GM12878 (cell line): ENCODE measurements around the gene KCTD16. TPM values are rescaled to one million over a fixed set of nuclear protein-coding genes. Genes with fewer than 3 reads are reported as not detected.

ENCODE experiments used
- ATAC-seq: fragments of 200-7000 bp; cut with Tn5 transposase; 3 replicates; pipeline ENCODE4 v1.9.1; 2020; ENCODE audit warnings: mild to moderate bottlenecking, moderate library complexity
- BruUV-seq: library from RNA; stranded (reverse); fragments of 400-500 nt; replicated peaks from 2 replicates; lab custom pipeline; 2021; lab: Mats Ljungman, UMichigan
- CTCF ChIA-PET: fragments of 300-600 bp; sonication (Branson Sonifier 250); formaldehyde crosslinking; extraction: SDS; loops from one replicate; lab custom pipeline; 2021; ENCODE audit warnings: inconsistent platforms; lab: Yijun Ruan, JAX
- POLR2A ChIA-PET: fragments of 350-600 bp; formaldehyde crosslinking; extraction: SDS; loops from one replicate; lab custom pipeline; 2021; ENCODE audit warnings: inconsistent platforms; lab: Charles Lee
- RAD21 ChIA-PET: fragments of 300-600 bp; sonication (Branson Sonifier 250); formaldehyde crosslinking; loops from one replicate; lab custom pipeline; 2023; ENCODE audit warnings: antibody characterized with exemption; ENCODE audit not compliant: unreplicated experiment; lab: Charles Lee
- SMC1A ChIA-PET: fragments of 300-600 bp; sonication (Branson Sonifier 250); formaldehyde crosslinking; loops from one replicate; lab custom pipeline; 2023; ENCODE audit not compliant: unreplicated experiment, uncharacterized antibody; lab: Charles Lee
- DNase-seq: peaks from one replicate; pipeline ENCODE4 v3.0.0-alpha.2; 2011; ENCODE audit warnings: low read depth, low spot score
- FAIRE-seq: peaks from 3 replicates; lab custom pipeline; 2011; peaks lifted over from hg19 to GRCh38; lab: Jason Lieb, UNC
- H2AFZ ChIP-seq: 2 replicates; pipeline ENCODE4 v1.6.0; 2011; ENCODE audit warnings: low read depth, low read length, control low read depth; ENCODE audit not compliant: control insufficient read depth
- H3K27ac ChIP-seq: 2 replicates; pipeline ENCODE4 v1.5.1; 2011; ENCODE audit warnings: control low read depth; ENCODE audit not compliant: control insufficient read depth, insufficient read depth
- H3K27me3 ChIP-seq, 2 experiments: replicated peaks in 1 of 2; 2 replicates each; pipeline versions ENCODE4 v1.6.0 to v1.6.1; 2011; ENCODE audit warnings: low read length in 1 of 2; ENCODE audit not compliant: control insufficient read depth in 2 of 2, insufficient read depth in 2 of 2
- H3K36me3 ChIP-seq, 2 experiments: 2 replicates each; pipeline ENCODE4 v1.5.1; 2011; ENCODE audit warnings: low read length in 1 of 2; ENCODE audit not compliant: control insufficient read depth in 2 of 2, insufficient read depth in 2 of 2
- H3K4me1 ChIP-seq: 2 replicates; pipeline ENCODE4 v1.6.1; 2011; ENCODE audit warnings: mild to moderate bottlenecking, low read length, moderate library complexity, mixed read lengths; ENCODE audit not compliant: control insufficient read depth, insufficient read depth
- H3K4me2 ChIP-seq: 2 replicates; pipeline ENCODE4 v1.6.0; 2011; ENCODE audit warnings: control low read depth; ENCODE audit not compliant: control insufficient read depth, insufficient read depth
- H3K4me3 ChIP-seq: fragments of 200-600 bp; sonication (generic); 2 replicates; pipeline ENCODE4 v1.5.1; 2016
- H3K79me2 ChIP-seq: 2 replicates; pipeline ENCODE4 v1.6.0; 2011; ENCODE audit warnings: low read length; ENCODE audit not compliant: control insufficient read depth, insufficient read depth
- H3K9ac ChIP-seq: 2 replicates; pipeline ENCODE4 v1.8.0; 2011; ENCODE audit warnings: low read length, control low read depth, mixed read lengths; ENCODE audit not compliant: control insufficient read depth, insufficient read depth
- H3K9me3 ChIP-seq: replicated peaks from 3 replicates; pipeline ENCODE4 v1.5.1; 2011; ENCODE audit warnings: mild to moderate bottlenecking, low read length; ENCODE audit not compliant: control insufficient read depth, insufficient read depth
- H4K20me1 ChIP-seq: 2 replicates; pipeline ENCODE4 v1.6.0; 2011; ENCODE audit not compliant: control insufficient read depth, insufficient read depth
- BCL11A ChIP-seq: IDR thresholded peaks from 2 replicates; pipeline ENCODE4 v1.6.1; 2011; ENCODE audit warnings: low read depth, low read length
- CREB1 ChIP-seq: IDR thresholded peaks from 2 replicates; pipeline ENCODE4 v1.6.1; 2012; ENCODE audit warnings: low read depth, mild to moderate bottlenecking, inconsistent platforms
- DPF2 ChIP-seq: fragments of 450-650 bp; IDR thresholded peaks from 2 replicates; pipeline ENCODE4 v1.6.1; 2017; ENCODE audit warnings: mild to moderate bottlenecking
- FOXK2 ChIP-seq: fragments of 450-650 bp; IDR thresholded peaks from 2 replicates; pipeline ENCODE4 v1.6.1; 2017; ENCODE audit warnings: mild to moderate bottlenecking, moderate library complexity
- MTA3 ChIP-seq: IDR thresholded peaks from 2 replicates; pipeline ENCODE4 v1.6.1; 2012; ENCODE audit warnings: low read length, inconsistent platforms, borderline replicate concordance
- NFYB ChIP-seq: IDR thresholded peaks from 2 replicates; pipeline ENCODE4 v1.6.1; 2011; ENCODE audit warnings: low read depth, mild to moderate bottlenecking, low read length, improper control_type of control experiment, moderate library complexity; ENCODE audit not compliant: insufficient read depth
- NR2F1 ChIP-seq: fragments of 450-650 bp; conservative IDR thresholded peaks from 2 replicates; pipeline ENCODE4 v1.6.1; 2017; ENCODE audit warnings: mild to moderate bottlenecking
- REST ChIP-seq: IDR thresholded peaks from 2 replicates; pipeline ENCODE4 v1.6.1; 2012; ENCODE audit warnings: mild to moderate bottlenecking, low read depth, low read length
- SRF ChIP-seq, 2 experiments: IDR thresholded peaks; 2 replicates each; pipeline ENCODE4 v1.6.1; 2011; ENCODE audit warnings: low read depth in 2 of 2, low read length in 2 of 2, mild to moderate bottlenecking in 1 of 2, moderate library complexity in 1 of 2
- STAT1 ChIP-seq: fragments of 450-650 bp; conservative IDR thresholded peaks from 2 replicates; pipeline ENCODE4 v1.6.1; 2014; ENCODE audit warnings: antibody characterized with exemption, mild to moderate bottlenecking
- ZNF274 ChIP-seq: IDR thresholded peaks from one replicate; pipeline ENCODE4 v1.8.0; 2011; ENCODE audit not compliant: insufficient read length, insufficient read depth
- ZSCAN29 ChIP-seq: fragments of 450-650 bp; IDR thresholded peaks from 2 replicates; pipeline ENCODE4 v1.6.1; 2017; ENCODE audit warnings: mild to moderate bottlenecking, moderate library complexity
- whole genome bisulfite sequencing: methylation state at CpG from one replicate; pipeline ENCODE4 v1.1.6; 2016; ENCODE audit warnings: low lambda C conversion rate; ENCODE audit not compliant: insufficient replicate concordance, insufficient coverage; ENCODE audit errors: missing lambda C conversion rate; 5-methylcytosine and 5-hydroxymethylcytosine counted together
- in situ Hi-C: fragments of 300-500 bp; cut with MboI; formaldehyde crosslinking; loops from 9 replicates; pipeline ENCODE4 v1.14.3; 2018; ENCODE audit warnings: mixed read lengths
- intact Hi-C: fragments of 100-400 bp; cut with micrococcal nuclease; formaldehyde crosslinking; loops from one replicate; pipeline ENCODE4 v1.14.2; 2022; ENCODE audit not compliant: unreplicated experiment
- polyA plus RNA-seq, 11 experiments: library from polyadenylated mRNA; depleted of rRNA in 4 of 11; unstranded in 6 of 11; stranded (reverse) in 5 of 11; fragments of >200 nt; fragmentation: Nextera tagmentation in 4 of 11; fragmentation: Illumina TruSeq in 1 of 11; extraction: Ambion mirVana in 4 of 11; extraction: Trizol in 1 of 11; gene quantifications; 1 replicate in 1 of 11; 2 replicates in 10 of 11; pipeline versions ENCODE4 v1.2.1 to v1.2.3, GENCODE V29; 2011 to 2016; ENCODE audit warnings: inconsistent platforms in 2 of 11, missing spikeins in 2 of 11, low read depth in 1 of 11
- total RNA-seq, 4 experiments: library from RNA; depleted of rRNA in 3 of 4; stranded (reverse); fragments of >200 nt in 3 of 4; fragmentation: Illumina TruSeq in 1 of 4; extraction: Trizol in 1 of 4; gene quantifications; 2 replicates each; pipeline versions ENCODE4 v1.2.1 to v1.2.3, GENCODE V29; 2013 to 2021
- TF ChIP-seq, protein P1 (sequence below): fragments of 450-650 bp; IDR thresholded peaks from 2 replicates; pipeline ENCODE4 v1.6.1; 2017; ENCODE audit warnings: mild to moderate bottlenecking

The KCTD16 gene
- total and polyA plus RNA-seq, 10 of the 15 experiments (the other 5 are each of a cell fraction or from before 2014, with no cell fraction given), result 0.03 to 0.10 (median 0.06) TPM; not detected in 3

- H3K36me3 ChIP-seq, result no peaks in the 10 kb centered on the region
- H3K79me2 ChIP-seq, result no peaks in the 10 kb centered on the region
- no peaks in the 10 kb centered on the region for H3K4me1 ChIP-seq
- no peaks in the 10 kb centered on the region for H3K9me3 ChIP-seq
- ChIA-PET POLR2A (no interaction called here), SMC1A (interaction anchor here (0.6 kb wide), 1 partner anchor 875 kb away, joined by 4 read pairs; no protein-coding TSS in a partner anchor), CTCF (no interaction called here), RAD21 (interaction anchor here (0.5 kb wide), 1 partner anchor 1983 kb away, joined by 3 read pairs; no protein-coding TSS in a partner anchor)
- no peaks in the 10 kb centered on the region for H4K20me1 ChIP-seq
- in situ Hi-C loops, result no loop called here
- no peak overlapping the region for H3K27ac ChIP-seq
- 15% methylated on average over 5 of the region's 5 CpGs for WGBS
- no peak overlapping the region for H3K4me3 ChIP-seq
- no TSS peak for BruUV-seq
- H2AFZ ChIP-seq, result no peak overlapping the region
- no peak overlapping the region for H3K4me2 ChIP-seq
- FAIRE-seq (no peak), DNase-seq (no peak), ATAC-seq (no peak)
- intact Hi-C loops, result no loop called here
- TF ChIP-seq, protein P1, sequence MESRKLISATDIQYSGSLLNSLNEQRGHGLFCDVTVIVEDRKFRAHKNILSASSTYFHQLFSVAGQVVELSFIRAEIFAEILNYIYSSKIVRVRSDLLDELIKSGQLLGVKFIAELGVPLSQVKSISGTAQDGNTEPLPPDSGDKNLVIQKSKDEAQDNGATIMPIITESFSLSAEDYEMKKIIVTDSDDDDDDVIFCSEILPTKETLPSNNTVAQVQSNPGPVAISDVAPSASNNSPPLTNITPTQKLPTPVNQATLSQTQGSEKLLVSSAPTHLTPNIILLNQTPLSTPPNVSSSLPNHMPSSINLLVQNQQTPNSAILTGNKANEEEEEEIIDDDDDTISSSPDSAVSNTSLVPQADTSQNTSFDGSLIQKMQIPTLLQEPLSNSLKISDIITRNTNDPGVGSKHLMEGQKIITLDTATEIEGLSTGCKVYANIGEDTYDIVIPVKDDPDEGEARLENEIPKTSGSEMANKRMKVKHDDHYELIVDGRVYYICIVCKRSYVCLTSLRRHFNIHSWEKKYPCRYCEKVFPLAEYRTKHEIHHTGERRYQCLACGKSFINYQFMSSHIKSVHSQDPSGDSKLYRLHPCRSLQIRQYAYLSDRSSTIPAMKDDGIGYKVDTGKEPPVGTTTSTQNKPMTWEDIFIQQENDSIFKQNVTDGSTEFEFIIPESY, result no peak
- no peak for TF ChIP-seq FOXK2
- no peaks in the 10 kb centered on the region for H3K27me3 ChIP-seq
- no peak overlapping the region for H3K9ac ChIP-seq
Observed at GRCh38 chr5:144308906-144309670, 138.4 kb downstream of the KCTD16 start.

- no peaks in the 10 kb centered on the region for H3K4me1 ChIP-seq
- no peak overlapping the region for H3K9ac ChIP-seq
- no TSS peak for BruUV-seq
- H3K9me3 ChIP-seq, result no peaks in the 10 kb centered on the region
- CTCF ChIA-PET, result no interaction called here
- intact Hi-C loops, result no loop called here
- RAD21 ChIA-PET, result no interaction called here
- POLR2A ChIA-PET, result no interaction called here
- H3K27me3 ChIP-seq, result no peaks in the 10 kb centered on the region
- no peaks in the 10 kb centered on the region for H3K36me3 ChIP-seq
- ATAC-seq (no peak), FAIRE-seq (no peak), DNase-seq (no peak)
- H3K4me3 ChIP-seq, result no peak overlapping the region
- SMC1A ChIA-PET, result no interaction called here
- no peaks in the 10 kb centered on the region for H3K79me2 ChIP-seq
- 3% methylated on average over 2 of the region's 2 CpGs for WGBS
- no peaks in the 10 kb centered on the region for H4K20me1 ChIP-seq
- no peak overlapping the region for H2AFZ ChIP-seq
- no peak overlapping the region for H3K4me2 ChIP-seq
- no peak overlapping the region for H3K27ac ChIP-seq
- in situ Hi-C loops, result no loop called here
- no peak for TF ChIP-seq NFYB
- TF ChIP-seq SRF (IDR thresholded peaks at IDR 0.05; ENCODE audit: low read depth in 2 of 2, low read length in 2 of 2), result no peak
- no peak for TF ChIP-seq ZSCAN29
- no peak for TF ChIP-seq REST
- no peak for TF ChIP-seq ZNF274
- no peak for TF ChIP-seq CREB1
- no peak for TF ChIP-seq DPF2
- TF ChIP-seq BCL11A, result no peak
- no peak for TF ChIP-seq NR2F1
- no peak for TF ChIP-seq STAT1
- TF ChIP-seq MTA3, result no peak
Observed at GRCh38 chr5:144310621-144311020, 139.9 kb downstream of the KCTD16 start.
